OCI-LY1 (cell line): Measurements from ENCODE around the gene FTO.

Experiments
- CTCF ChIP-seq: fragments of 200-600 bp; sonication (generic), shearing (Covaris generic); IDR thresholded peaks from 2 replicates; pipeline ENCODE4 v1.5.1; 2017; ENCODE audit warnings: mild to moderate bottlenecking, antibody characterized with exemption, low read length, moderate library complexity, mixed read lengths
- EZH2 ChIP-seq: fragments of 200-600 bp; sonication (generic), shearing (Covaris generic); IDR thresholded peaks from 2 replicates; pipeline ENCODE4 v1.8.0; 2017; ENCODE audit warnings: borderline replicate concordance, mixed run types, mild to moderate bottlenecking, antibody characterized with exemption, low read length, moderate library complexity, mixed read lengths

DNA sequence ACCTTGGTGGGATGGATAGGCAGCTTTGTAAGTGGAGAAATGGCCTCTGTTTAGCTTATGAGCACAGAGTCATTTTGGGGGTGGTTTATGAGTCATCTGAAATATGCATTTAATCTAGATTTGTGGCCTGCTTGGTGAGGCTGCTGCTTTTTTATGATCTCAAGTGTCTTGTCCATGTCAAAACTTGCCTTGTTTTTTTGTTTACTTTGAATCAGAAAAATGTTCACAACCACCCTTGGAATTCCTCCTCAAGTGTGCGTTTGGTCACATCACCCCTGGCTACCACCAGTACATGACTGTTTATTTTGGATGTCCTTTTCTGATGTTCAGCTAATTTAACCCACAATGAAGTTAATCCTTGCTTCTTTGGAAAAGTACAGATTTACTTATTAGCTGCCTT, 64.6 kb downstream of the FTO start:
- TF ChIP-seq CTCF = no peak
- TF ChIP-seq EZH2 = no peak
